Breast epithelium (tissue), 3 donors: ENCODE measurements around the gene SPHK2.

Experiments used
- POLR2A ChIP-seq: fragments of 450-650 bp; IDR thresholded peaks from one replicate; pipeline ENCODE4 v1.6.1; 2016; ENCODE audit warnings: antibody characterized with exemption, mild to moderate bottlenecking, moderate library complexity
- TF ChIP-seq, protein P1 (sequence below), 3 donors: fragments of 450-650 bp; IDR thresholded peaks; one replicate each; pipeline ENCODE4 v1.5.1; 2016 to 2017; ENCODE audit warnings: antibody characterized with exemption in 3 of 3, mild to moderate bottlenecking in 3 of 3, moderate library complexity in 3 of 3

DNA sequence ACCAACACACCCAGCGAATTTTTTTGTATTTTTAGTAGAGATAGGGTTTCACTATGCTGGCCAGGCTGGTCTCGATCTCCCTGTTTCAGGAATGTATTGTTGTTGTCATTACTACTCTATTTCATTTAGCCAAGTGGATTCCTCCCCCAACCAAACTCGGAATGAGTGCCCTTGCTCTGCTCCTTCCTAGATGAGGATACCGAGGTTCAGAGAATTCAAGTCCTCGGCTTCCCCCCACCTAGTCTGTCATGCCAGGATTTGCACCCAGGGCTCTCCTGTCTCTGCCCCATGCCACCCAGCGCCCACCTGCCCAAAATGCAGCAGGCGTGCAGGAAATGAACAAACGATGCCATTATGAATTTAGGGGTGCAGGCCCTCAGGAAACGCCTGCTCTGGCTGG, 16.3 kb upstream of the SPHK2 start:
- TF ChIP-seq, protein P1, sequence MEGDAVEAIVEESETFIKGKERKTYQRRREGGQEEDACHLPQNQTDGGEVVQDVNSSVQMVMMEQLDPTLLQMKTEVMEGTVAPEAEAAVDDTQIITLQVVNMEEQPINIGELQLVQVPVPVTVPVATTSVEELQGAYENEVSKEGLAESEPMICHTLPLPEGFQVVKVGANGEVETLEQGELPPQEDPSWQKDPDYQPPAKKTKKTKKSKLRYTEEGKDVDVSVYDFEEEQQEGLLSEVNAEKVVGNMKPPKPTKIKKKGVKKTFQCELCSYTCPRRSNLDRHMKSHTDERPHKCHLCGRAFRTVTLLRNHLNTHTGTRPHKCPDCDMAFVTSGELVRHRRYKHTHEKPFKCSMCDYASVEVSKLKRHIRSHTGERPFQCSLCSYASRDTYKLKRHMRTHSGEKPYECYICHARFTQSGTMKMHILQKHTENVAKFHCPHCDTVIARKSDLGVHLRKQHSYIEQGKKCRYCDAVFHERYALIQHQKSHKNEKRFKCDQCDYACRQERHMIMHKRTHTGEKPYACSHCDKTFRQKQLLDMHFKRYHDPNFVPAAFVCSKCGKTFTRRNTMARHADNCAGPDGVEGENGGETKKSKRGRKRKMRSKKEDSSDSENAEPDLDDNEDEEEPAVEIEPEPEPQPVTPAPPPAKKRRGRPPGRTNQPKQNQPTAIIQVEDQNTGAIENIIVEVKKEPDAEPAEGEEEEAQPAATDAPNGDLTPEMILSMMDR (IDR thresholded peaks at IDR 0.05), result no peak
- TF ChIP-seq POLR2A, result no peak
